ENCODE data around the gene ADAT3. TPM values are rescaled to one million over a fixed set of nuclear protein-coding genes. Genes with fewer than 3 reads are reported as not detected.

Gene ADAT3
- 2.8 to 7.6 TPM (median 6.3 TPM) in 5 replicates for total RNA-seq (2022; extraction: Qiagen RNA extraction; ENCODE audit: low read depth)

GRCh38 chr19:1905110-1905862 lies at the start of gene ADAT3, which contains the start of gene SCAMP4:
Gene ADAT3 (plus strand): TSS chr19:1905399. CDS start chr19:1912048, 6,649 bp downstream.
Gene SCAMP4 (plus strand): TSS chr19:1905399. CDS start chr19:1915020, 9,621 bp downstream.

GRCh38 chr19:1863328-1863637 lies 41.9 kb upstream of the ADAT3 start, which contains the start of gene KLF16:
Gene KLF16 (minus strand): TSS chr19:1863579. CDS start chr19:1863497, 82 bp downstream.

GRCh38 chr19:1885398-1886119 lies 19.6 kb upstream of the ADAT3 start, which contains the start of gene ABHD17A:
Gene ABHD17A (minus strand): TSS chr19:1885496. CDS start chr19:1881566, 3,930 bp downstream.

GRCh38 chr19:1941146-1942077 lies 36.2 kb downstream of the ADAT3 start, which contains the start of gene CSNK1G2:
Gene CSNK1G2 (plus strand): TSS chr19:1941172. CDS start chr19:1969773, 28,601 bp downstream.

Other genes starting within 250 kb of the ADAT3 start
- 0.01 TPM in 2 of 5 replicates, not detected in the others for gene ONECUT3, start 151.9 kb upstream of the ADAT3 start, total RNA-seq (2022; extraction: Qiagen RNA extraction; ENCODE audit: low read depth)
- gene ATP8B3, start 93.1 kb upstream of the ADAT3 start, total RNA-seq (2022; extraction: Qiagen RNA extraction; ENCODE audit: low read depth): 2.3 to 3.2 TPM (median 2.9 TPM) in 5 replicates
- gene REXO1, start 56.9 kb upstream of the ADAT3 start, total RNA-seq (2022; extraction: Qiagen RNA extraction; ENCODE audit: low read depth): 18.7 to 22.8 TPM (median 19.8 TPM) in 5 replicates
- gene KLF16, start 41.8 kb upstream of the ADAT3 start, total RNA-seq (2022; extraction: Qiagen RNA extraction; ENCODE audit: low read depth): 18.2 to 29.1 TPM (median 24.8 TPM) in 5 replicates
- gene ABHD17A, start 19.9 kb upstream of the ADAT3 start, total RNA-seq (2022; extraction: Qiagen RNA extraction; ENCODE audit: low read depth): 18.8 to 39.2 TPM (median 35.8 TPM) in 5 replicates
- 45.8 to 74.4 TPM (median 54.8 TPM) in 5 replicates for gene SCAMP4, start within 50 bp of the ADAT3 start, total RNA-seq (2022; extraction: Qiagen RNA extraction; ENCODE audit: low read depth)
- gene CSNK1G2, start 35.8 kb downstream of the ADAT3 start, total RNA-seq (2022; extraction: Qiagen RNA extraction; ENCODE audit: low read depth): 32.6 to 49.8 TPM (median 45.6 TPM) in 5 replicates
- gene BTBD2, start 110.3 kb downstream of the ADAT3 start, total RNA-seq (2022; extraction: Qiagen RNA extraction; ENCODE audit: low read depth): 28.5 to 46.5 TPM (median 39.4 TPM) in 5 replicates
- 27.2 to 56.0 TPM (median 48.2 TPM) in 5 replicates for gene MKNK2, start 145.8 kb downstream of the ADAT3 start, total RNA-seq (2022; extraction: Qiagen RNA extraction; ENCODE audit: low read depth)
- 10.5 to 11.7 TPM (median 10.7 TPM) in 5 replicates for gene MOB3A, start 190.9 kb downstream of the ADAT3 start, total RNA-seq (2022; extraction: Qiagen RNA extraction; ENCODE audit: low read depth)
- gene IZUMO4, start 191.5 kb downstream of the ADAT3 start, total RNA-seq (2022; extraction: Qiagen RNA extraction; ENCODE audit: low read depth): 0.46 to 0.97 TPM (median 0.55 TPM) in 5 replicates
- 65.1 to 87.0 TPM (median 85.0 TPM) in 5 replicates for gene AP3D1, start 246.2 kb downstream of the ADAT3 start, total RNA-seq (2022; extraction: Qiagen RNA extraction; ENCODE audit: low read depth)